Prostate gland (tissue), 2 donors: Measurements from ENCODE around the gene CDC40. TPM values are rescaled to one million over a fixed set of nuclear protein-coding genes. Genes with fewer than 3 reads are reported as not detected.

ENCODE experiments used
- DNase-seq: peaks from one replicate; pipeline ENCODE4 v3.0.0-alpha.2; 2019; ENCODE audit warnings: low spot score
- H3K27ac ChIP-seq, 2 donors: fragments of 200-600 bp; sonication (generic); 2 replicates each; pipeline ENCODE4 v1.5.1; 2017 to 2019
- H3K27me3 ChIP-seq: fragments of 200-600 bp; sonication (generic); replicated peaks from 2 replicates; pipeline ENCODE4 v1.5.1; 2019; ENCODE audit not compliant: insufficient read depth
- H3K36me3 ChIP-seq, 2 donors: fragments of 200-600 bp; sonication (generic); 1 replicate in 1 of 2; 2 replicates in 1 of 2; pipeline versions ENCODE4 v1.5.1 to v1.8.1; 2017 to 2019
- H3K4me1 ChIP-seq: fragments of 200-600 bp; sonication (generic); replicated peaks from 2 replicates; pipeline ENCODE4 v1.5.1; 2019
- H3K4me3 ChIP-seq, 2 donors: fragments of 200-600 bp; sonication (generic); 2 replicates each; pipeline ENCODE4 v1.5.1; 2017 to 2019
- H3K9me3 ChIP-seq: fragments of 200-600 bp; sonication (generic); 2 replicates; pipeline ENCODE4 v1.5.1; 2017
- CTCF ChIP-seq, 4 experiments: fragments of 200-600 bp in 2 of 4; fragments of 450-650 bp in 2 of 4; sonication (generic) in 2 of 4; IDR thresholded peaks; 1 replicate in 3 of 4; 2 replicates in 1 of 4; pipeline ENCODE4 v1.5.1; 2016 to 2019; ENCODE audit warnings: antibody characterized with exemption in 4 of 4, mild to moderate bottlenecking in 2 of 4, moderate library complexity in 2 of 4
- POLR2A ChIP-seq: fragments of 450-650 bp; IDR thresholded peaks from one replicate; pipeline ENCODE4 v1.6.1; 2016; ENCODE audit warnings: antibody characterized with exemption, mild to moderate bottlenecking
- POLR2AphosphoS5 ChIP-seq: sonication (generic); formaldehyde crosslinking; IDR thresholded peaks from one replicate; pipeline ENCODE4 v1.6.1; 2017; ENCODE audit warnings: antibody characterized with exemption
- WGBS: methylation state at CpG from one replicate; pipeline ENCODE4 v1.1.5; 2018; 5-methylcytosine and 5-hydroxymethylcytosine counted together
- intact Hi-C: fragments of 100-400 bp; cut with DNase I; formaldehyde crosslinking; loops from one replicate; pipeline ENCODE4 v1.14.2; 2022
- total RNA-seq, 2 donors: library from RNA; depleted of rRNA; stranded (reverse); fragments of >200 nt; gene quantifications; one replicate each; pipeline ENCODE4 v1.1.0, GENCODE V29; 2016

CDC40 gene
- total RNA-seq, 2 donors from 2014 or later = 15.8 to 20.4 TPM

DNA sequence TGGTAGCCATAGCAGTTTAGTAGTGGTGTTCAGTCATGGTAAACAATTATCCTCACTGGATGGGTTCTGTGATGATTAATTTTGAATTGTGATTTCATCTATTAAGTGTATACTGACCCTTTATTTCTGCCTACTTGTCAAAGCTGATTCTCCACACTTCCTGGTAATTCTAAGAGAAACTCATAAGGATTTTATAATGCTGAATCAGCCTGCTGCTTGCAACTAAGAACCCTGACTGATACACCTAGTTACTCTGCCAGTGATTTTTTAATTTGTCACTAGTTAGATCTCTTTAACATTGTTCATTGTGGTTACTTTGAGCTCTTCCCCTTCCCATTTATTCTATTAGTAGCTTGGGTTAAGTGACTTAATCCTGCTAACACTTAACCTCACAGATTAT is 8.6 kb downstream of the CDC40 start:
- no peak overlapping the region for H3K4me3 ChIP-seq
- no peaks in the 10 kb centered on the region for H3K9me3 ChIP-seq
- H3K4me1 ChIP-seq = no peaks in the 10 kb centered on the region
- no peak for DNase-seq
- H3K27ac ChIP-seq = no peak overlapping the region
- H3K36me3 ChIP-seq = no peaks in the 10 kb centered on the region
- no peaks in the 10 kb centered on the region for H3K27me3 ChIP-seq
- intact Hi-C loops = no loop called here
- TF ChIP-seq CTCF (IDR thresholded peaks at IDR 0.05) = no peak
- TF ChIP-seq POLR2AphosphoS5 = no peak
- no peak for TF ChIP-seq POLR2A

GRCh38 chr6:110190726-110191125 is 10.5 kb downstream of the CDC40 start:
- 98% methylated on average over 6 of the region's 6 CpGs for WGBS

GRCh38 chr6:110191477-110191876 is 11.2 kb downstream of the CDC40 start:
- no peaks in the 10 kb centered on the region for H3K36me3 ChIP-seq
- H3K27me3 ChIP-seq = no peaks in the 10 kb centered on the region
- intact Hi-C loops = no loop called here
- no peak overlapping the region for H3K27ac ChIP-seq
- no peak overlapping the region for H3K4me3 ChIP-seq
- TF ChIP-seq POLR2A = no peak
- TF ChIP-seq CTCF (IDR thresholded peaks at IDR 0.05) = no peak
- no peak for TF ChIP-seq POLR2AphosphoS5
- H3K9me3 ChIP-seq = no peaks in the 10 kb centered on the region
- no peaks in the 10 kb centered on the region for H3K4me1 ChIP-seq
- 82% methylated on average over 2 of the region's 2 CpGs for WGBS
- DNase-seq = no peak

More at GRCh38 chr6:110190726-110191125, 10.5 kb downstream of the CDC40 start:
- H3K36me3 ChIP-seq = no peaks in the 10 kb centered on the region
- DNase-seq = no peak
- H3K9me3 ChIP-seq = no peaks in the 10 kb centered on the region
- H3K27me3 ChIP-seq = no peaks in the 10 kb centered on the region
- no peak overlapping the region for H3K27ac ChIP-seq
- no peak overlapping the region for H3K4me3 ChIP-seq
- no peaks in the 10 kb centered on the region for H3K4me1 ChIP-seq
- no peak for TF ChIP-seq POLR2A
- intact Hi-C loops = no loop called here

GRCh38 chr6:110195639-110196038 is 15.4 kb downstream of the CDC40 start:
- TF ChIP-seq CTCF (IDR thresholded peaks at IDR 0.05) (no peak), POLR2A (no peak), POLR2AphosphoS5 (no peak)
- Histone ChIP-seq H3K27me3 (no peaks in the 10 kb centered on the region), H3K4me3 (no peak overlapping the region), H3K4me1 (no peaks in the 10 kb centered on the region), H3K9me3 (no peaks in the 10 kb centered on the region), H3K36me3 (no peaks in the 10 kb centered on the region), H3K27ac (no peak overlapping the region)
- intact Hi-C loops = no loop called here
- DNase-seq = no peak
- WGBS = 63% methylated on average over 4 of the region's 4 CpGs

DNA sequence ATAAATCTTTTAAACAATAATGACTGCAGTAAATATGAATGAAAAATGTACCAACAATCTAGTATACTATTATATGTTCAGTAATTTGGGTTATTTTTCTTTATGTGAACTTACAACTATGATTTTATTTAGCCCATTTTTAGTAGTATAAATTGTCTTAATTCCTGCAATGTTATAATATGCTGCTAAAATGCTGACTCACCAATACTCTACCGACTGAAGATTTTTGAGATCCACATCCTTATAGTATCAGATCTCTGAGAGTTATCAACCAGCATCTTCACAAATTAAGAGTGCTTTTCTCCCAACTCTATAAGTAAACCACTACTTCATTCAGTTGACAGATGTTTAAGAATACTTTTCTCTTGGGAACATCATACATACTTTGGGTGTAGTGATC is 16.6 kb downstream of the CDC40 start:
- Histone ChIP-seq H3K4me3 (no peak overlapping the region), H3K27ac (no peak overlapping the region), H3K9me3 (no peaks in the 10 kb centered on the region), H3K4me1 (no peaks in the 10 kb centered on the region), H3K27me3 (no peaks in the 10 kb centered on the region), H3K36me3 (no peaks in the 10 kb centered on the region)
- no peak for DNase-seq
- intact Hi-C loops = no loop called here
- TF ChIP-seq POLR2A (no peak), POLR2AphosphoS5 (no peak), CTCF (IDR thresholded peaks at IDR 0.05) (no peak)
- 85% methylated on average over 1 of the region's 1 CpG for WGBS
